HCT116 (cell line): Measurements from ENCODE around the gene SGPP2. TPM values are rescaled to one million over a fixed set of nuclear protein-coding genes. Genes with fewer than 3 reads are reported as not detected.

Source experiments
- ATAC-seq: fragments of 200-7000 bp; cut with Tn5 transposase; 2 replicates; pipeline ENCODE4 v1.9.1; 2020; ENCODE audit warnings: mild to moderate bottlenecking, moderate library complexity
- BruUV-seq: library from RNA; stranded (reverse); fragments of 400-500 nt; replicated peaks from 2 replicates; lab custom pipeline; 2021; lab: Mats Ljungman, UMichigan
- CTCF ChIA-PET: fragments of 300-600 bp; sonication (Branson Sonifier 250); formaldehyde crosslinking; loops from one replicate; lab custom pipeline; 2021; ENCODE audit warnings: antibody characterized with exemption; lab: Charles Lee
- POLR2A ChIA-PET: fragments of 300-600, 350-600 bp; sonication (Branson Sonifier 250); formaldehyde crosslinking; loops from one replicate; lab custom pipeline; 2021; ENCODE audit warnings: antibody characterized with exemption; lab: Charles Lee
- RAD21 ChIA-PET, 2 experiments: fragments of 300-600 bp; sonication (Branson Sonifier 250); formaldehyde crosslinking; loops; one replicate each; lab custom pipeline; 2023; ENCODE audit warnings: low total read pairs in 2 of 2; ENCODE audit not compliant: uncharacterized antibody in 2 of 2, unreplicated experiment in 2 of 2, low non-redundant PET in 1 of 2; lab: Charles Lee
- DNase-seq: peaks from one replicate; pipeline ENCODE4 v3.0.0-alpha.2; 2010; ENCODE audit warnings: low read depth, low spot score
- H2AFZ ChIP-seq: fragments of 200-600 bp; shearing (Covaris generic), sonication (generic); 2 replicates; pipeline ENCODE4 v1.6.1; 2017; ENCODE audit warnings: low read depth, mixed run types, mixed read lengths, antibody characterized with exemption, low read length; ENCODE audit not compliant: poor library complexity, severe bottlenecking
- H3K27ac ChIP-seq: 2 replicates; pipeline ENCODE4 v1.5.1; 2012; ENCODE audit warnings: low read depth, low read length
- H3K27me3 ChIP-seq: fragments of 200-600 bp; sonication (generic); 2 replicates; pipeline ENCODE4 v1.6.1; 2016; ENCODE audit warnings: mixed run types, low read length, mixed read lengths; ENCODE audit not compliant: insufficient read depth
- H3K36me3 ChIP-seq, 2 experiments: fragments of 200-500 bp in 1 of 2; fragments of 200-600 bp in 1 of 2; sonication (Bioruptor generic) in 1 of 2; sonication (generic) in 1 of 2; 2 replicates each; pipeline versions ENCODE4 v1.5.1 to v1.6.1; 2014 to 2016; ENCODE audit warnings: low read length in 2 of 2, inconsistent platforms in 1 of 2, mixed read lengths in 1 of 2, mixed run types in 1 of 2; ENCODE audit not compliant: insufficient read depth in 2 of 2, control insufficient read depth in 1 of 2
- H3K4me1 ChIP-seq, 2 experiments: fragments of 200-600 bp in 1 of 2; sonication (generic) in 1 of 2; 2 replicates each; pipeline versions ENCODE4 v1.5.1 to v1.6.1; 2012 to 2017; ENCODE audit warnings: low read length in 2 of 2, inconsistent platforms in 1 of 2, mild to moderate bottlenecking in 1 of 2, mixed read lengths in 1 of 2, mixed run types in 1 of 2, moderate library complexity in 1 of 2; ENCODE audit not compliant: insufficient read depth in 2 of 2, control insufficient read depth in 1 of 2
- H3K4me2 ChIP-seq: fragments of 200-600 bp; sonication (generic); 2 replicates; pipeline ENCODE4 v1.6.1; 2017; ENCODE audit warnings: mixed run types, low read length, mixed read lengths
- H3K4me3 ChIP-seq, 2 experiments: fragments of 200-600 bp in 1 of 2; sonication (generic) in 1 of 2; replicated peaks in 1 of 2; 2 replicates each; pipeline ENCODE4 v1.5.1; 2011 to 2016; ENCODE audit warnings: low read length in 2 of 2, control low read depth in 1 of 2, low read depth in 1 of 2, mild to moderate bottlenecking in 1 of 2, mixed read lengths in 1 of 2, mixed run types in 1 of 2
- H3K79me2 ChIP-seq: fragments of 200-600 bp; sonication (generic); 2 replicates; pipeline ENCODE4 v1.6.1; 2017; ENCODE audit warnings: mild to moderate bottlenecking, mixed run types, low read length, moderate library complexity, mixed read lengths; ENCODE audit not compliant: insufficient read depth
- H3K9ac ChIP-seq: fragments of 200-600 bp; sonication (generic); 2 replicates; pipeline ENCODE4 v1.6.1; 2016; ENCODE audit warnings: low read length, mixed read lengths
- H3K9me2 ChIP-seq: fragments of 200-600 bp; sonication (generic), shearing (Covaris generic); 2 replicates; pipeline ENCODE4 v1.6.1; 2017; ENCODE audit warnings: mixed run types, mild to moderate bottlenecking, moderate library complexity; ENCODE audit not compliant: insufficient read depth
- H3K9me3 ChIP-seq, 2 experiments: fragments of 200-500 bp in 1 of 2; fragments of 200-600 bp in 1 of 2; sonication (Bioruptor generic) in 1 of 2; sonication (generic) in 1 of 2; 2 replicates each; pipeline ENCODE4 v1.6.1; 2014 to 2017; ENCODE audit warnings: low read length in 2 of 2, mixed read lengths in 2 of 2, inconsistent platforms in 1 of 2, low read depth in 1 of 2, mild to moderate bottlenecking in 1 of 2, mixed run types in 1 of 2, moderate library complexity in 1 of 2; ENCODE audit not compliant: control insufficient read depth in 1 of 2, insufficient read depth in 1 of 2
- H4K20me1 ChIP-seq: fragments of 200-600 bp; sonication (generic), shearing (Covaris generic); 2 replicates; pipeline ENCODE4 v1.6.1; 2017; ENCODE audit warnings: mixed run types, mild to moderate bottlenecking, moderate library complexity; ENCODE audit not compliant: insufficient read depth
- EGR1 ChIP-seq: IDR thresholded peaks from 2 replicates; pipeline ENCODE4 v1.6.1; 2012; ENCODE audit warnings: low read depth
- EZH2phosphoT487 ChIP-seq: fragments of 200-600 bp; IDR thresholded peaks from 2 replicates; pipeline ENCODE4 v1.6.1; 2018; ENCODE audit warnings: antibody characterized with exemption, borderline replicate concordance
- JUND ChIP-seq: IDR thresholded peaks from 2 replicates; pipeline ENCODE4 v1.6.1; 2012
- POLR2AphosphoS5 ChIP-seq: IDR thresholded peaks from 2 replicates; pipeline ENCODE4 v1.6.1; 2011; ENCODE audit warnings: mild to moderate bottlenecking, low read depth, low read length, moderate library complexity
- SIN3A ChIP-seq: IDR thresholded peaks from 2 replicates; pipeline ENCODE4 v1.6.1; 2012; ENCODE audit warnings: low read depth
- TCF7L2 ChIP-seq: IDR thresholded peaks from 2 replicates; pipeline ENCODE4 v1.7.0; 2011; ENCODE audit warnings: borderline replicate concordance, inconsistent platforms; ENCODE audit not compliant: insufficient read depth, insufficient read length; ENCODE audit errors: extremely low read depth
- YY1 ChIP-seq: IDR thresholded peaks from 2 replicates; pipeline ENCODE4 v1.6.1; 2011; ENCODE audit warnings: low read length, low read depth, moderate library complexity, mild to moderate bottlenecking; ENCODE audit not compliant: insufficient replicate concordance; ENCODE audit errors: extremely low read depth
- intact Hi-C: fragments of 100-400 bp; cut with micrococcal nuclease; formaldehyde crosslinking; loops from 2 replicates; pipeline ENCODE4 v1.10.0; 2022
- total RNA-seq: library from RNA; stranded (reverse); gene quantifications from one replicate; pipeline ENCODE4 v1.2.1, GENCODE V29; 2021; ENCODE audit not compliant: unreplicated experiment
- TF ChIP-seq, protein P1 (sequence below), 3 experiments: fragments of 200-600 bp in 1 of 3; sonication (generic) in 1 of 3; IDR thresholded peaks in 2 of 3; conservative IDR thresholded peaks in 1 of 3; 2 replicates each; pipeline ENCODE4 v1.5.1; 2012 to 2017; ENCODE audit warnings: low read depth in 2 of 3, low read length in 2 of 3, antibody characterized with exemption in 1 of 3, borderline replicate concordance in 1 of 3, control low read depth in 1 of 3, mild to moderate bottlenecking in 1 of 3, mixed read lengths in 1 of 3, mixed run types in 1 of 3, moderate library complexity in 1 of 3; ENCODE audit not compliant: insufficient read depth in 1 of 3
- TF ChIP-seq, protein P2 (sequence below): IDR thresholded peaks from 2 replicates; pipeline ENCODE4 v1.6.1; 2012; ENCODE audit warnings: low read depth

SGPP2 gene
- total RNA-seq, 1 experiment from 2014 or later, result 1.6 TPM

DNA sequence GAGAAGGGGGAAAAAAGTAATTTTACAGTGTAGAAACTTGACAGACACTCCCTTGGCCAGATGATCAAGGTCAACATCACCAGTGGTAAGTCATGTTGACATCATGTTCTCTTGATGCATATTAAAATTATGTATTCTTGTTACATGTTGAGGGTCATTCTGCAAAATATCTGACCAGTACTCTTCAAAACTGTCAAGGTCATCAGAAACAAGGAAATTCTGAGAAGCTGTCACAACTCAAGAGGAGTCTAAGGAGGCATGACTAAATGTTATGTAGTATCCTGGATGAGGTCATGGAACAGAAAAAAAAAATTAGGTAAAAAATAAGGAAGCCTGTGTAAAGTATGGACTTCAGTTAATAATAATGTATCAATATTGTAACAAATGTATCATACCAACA is 6.3 kb downstream of the SGPP2 start:
- H4K20me1 ChIP-seq, result no peaks in the 10 kb centered on the region
- ChIA-PET RAD21 (no interaction called here), POLR2A (no interaction called here)

GRCh38 chr2:222431869-222432268 is 7.5 kb downstream of the SGPP2 start:
- ChIA-PET POLR2A (interaction anchor here (0.6 kb wide), 1 partner anchor 171 kb away, joined by 4 read pairs; no protein-coding TSS in a partner anchor), CTCF (no interaction called here), RAD21 (no interaction called here)
- no peak for ATAC-seq
- Histone ChIP-seq H3K36me3 (no peaks in the 10 kb centered on the region), H3K4me2 (no peak overlapping the region), H3K4me1 (no peaks in the 10 kb centered on the region; a peak in 1 of 4 replicates), H3K79me2 (no peaks in the 10 kb centered on the region), H4K20me1 (no peaks in the 10 kb centered on the region), H3K9me2 (no peaks in the 10 kb centered on the region), H2AFZ (no peak overlapping the region), H3K9me3 (no peaks in the 10 kb centered on the region), H3K27ac (no peak overlapping the region), H3K4me3 (no peak overlapping the region), H3K27me3 (no peaks in the 10 kb centered on the region), H3K9ac (no peak overlapping the region)
- BruUV-seq, result no TSS peak
- DNase-seq, result no peak
- intact Hi-C loops, result no loop called here
- TF ChIP-seq SIN3A, result no peak
- TF ChIP-seq EZH2phosphoT487, result no peak
- no peak for TF ChIP-seq YY1
- TF ChIP-seq EGR1, result no peak
- TF ChIP-seq, protein P1, sequence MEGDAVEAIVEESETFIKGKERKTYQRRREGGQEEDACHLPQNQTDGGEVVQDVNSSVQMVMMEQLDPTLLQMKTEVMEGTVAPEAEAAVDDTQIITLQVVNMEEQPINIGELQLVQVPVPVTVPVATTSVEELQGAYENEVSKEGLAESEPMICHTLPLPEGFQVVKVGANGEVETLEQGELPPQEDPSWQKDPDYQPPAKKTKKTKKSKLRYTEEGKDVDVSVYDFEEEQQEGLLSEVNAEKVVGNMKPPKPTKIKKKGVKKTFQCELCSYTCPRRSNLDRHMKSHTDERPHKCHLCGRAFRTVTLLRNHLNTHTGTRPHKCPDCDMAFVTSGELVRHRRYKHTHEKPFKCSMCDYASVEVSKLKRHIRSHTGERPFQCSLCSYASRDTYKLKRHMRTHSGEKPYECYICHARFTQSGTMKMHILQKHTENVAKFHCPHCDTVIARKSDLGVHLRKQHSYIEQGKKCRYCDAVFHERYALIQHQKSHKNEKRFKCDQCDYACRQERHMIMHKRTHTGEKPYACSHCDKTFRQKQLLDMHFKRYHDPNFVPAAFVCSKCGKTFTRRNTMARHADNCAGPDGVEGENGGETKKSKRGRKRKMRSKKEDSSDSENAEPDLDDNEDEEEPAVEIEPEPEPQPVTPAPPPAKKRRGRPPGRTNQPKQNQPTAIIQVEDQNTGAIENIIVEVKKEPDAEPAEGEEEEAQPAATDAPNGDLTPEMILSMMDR (IDR thresholded peaks at IDR 0.05 in 2 of 3, conservative IDR thresholded peaks at IDR 0.05 in 1 of 3; ENCODE audit: borderline replicate concordance in 1 of 3, insufficient read depth in 1 of 3, low read depth in 2 of 3, low read length in 2 of 3), result no peak
- TF ChIP-seq, protein P2, sequence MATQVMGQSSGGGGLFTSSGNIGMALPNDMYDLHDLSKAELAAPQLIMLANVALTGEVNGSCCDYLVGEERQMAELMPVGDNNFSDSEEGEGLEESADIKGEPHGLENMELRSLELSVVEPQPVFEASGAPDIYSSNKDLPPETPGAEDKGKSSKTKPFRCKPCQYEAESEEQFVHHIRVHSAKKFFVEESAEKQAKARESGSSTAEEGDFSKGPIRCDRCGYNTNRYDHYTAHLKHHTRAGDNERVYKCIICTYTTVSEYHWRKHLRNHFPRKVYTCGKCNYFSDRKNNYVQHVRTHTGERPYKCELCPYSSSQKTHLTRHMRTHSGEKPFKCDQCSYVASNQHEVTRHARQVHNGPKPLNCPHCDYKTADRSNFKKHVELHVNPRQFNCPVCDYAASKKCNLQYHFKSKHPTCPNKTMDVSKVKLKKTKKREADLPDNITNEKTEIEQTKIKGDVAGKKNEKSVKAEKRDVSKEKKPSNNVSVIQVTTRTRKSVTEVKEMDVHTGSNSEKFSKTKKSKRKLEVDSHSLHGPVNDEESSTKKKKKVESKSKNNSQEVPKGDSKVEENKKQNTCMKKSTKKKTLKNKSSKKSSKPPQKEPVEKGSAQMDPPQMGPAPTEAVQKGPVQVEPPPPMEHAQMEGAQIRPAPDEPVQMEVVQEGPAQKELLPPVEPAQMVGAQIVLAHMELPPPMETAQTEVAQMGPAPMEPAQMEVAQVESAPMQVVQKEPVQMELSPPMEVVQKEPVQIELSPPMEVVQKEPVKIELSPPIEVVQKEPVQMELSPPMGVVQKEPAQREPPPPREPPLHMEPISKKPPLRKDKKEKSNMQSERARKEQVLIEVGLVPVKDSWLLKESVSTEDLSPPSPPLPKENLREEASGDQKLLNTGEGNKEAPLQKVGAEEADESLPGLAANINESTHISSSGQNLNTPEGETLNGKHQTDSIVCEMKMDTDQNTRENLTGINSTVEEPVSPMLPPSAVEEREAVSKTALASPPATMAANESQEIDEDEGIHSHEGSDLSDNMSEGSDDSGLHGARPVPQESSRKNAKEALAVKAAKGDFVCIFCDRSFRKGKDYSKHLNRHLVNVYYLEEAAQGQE, result no peak
- TF ChIP-seq JUND, result no peak
- no peak for TF ChIP-seq POLR2AphosphoS5

More for the DNA sequence above, 6.3 kb downstream of the SGPP2 start:
- Histone ChIP-seq H2AFZ (no peak overlapping the region), H3K9me2 (no peaks in the 10 kb centered on the region), H3K4me1 (no peaks in the 10 kb centered on the region; a peak in 1 of 4 replicates), H3K9me3 (no peaks in the 10 kb centered on the region), H3K4me3 (no peak overlapping the region), H3K4me2 (no peak overlapping the region), H3K27ac (no peak overlapping the region), H3K9ac (no peak overlapping the region), H3K36me3 (no peaks in the 10 kb centered on the region), H3K27me3 (no peaks in the 10 kb centered on the region), H3K79me2 (no peaks in the 10 kb centered on the region)
- BruUV-seq, result no TSS peak
- no peak for ATAC-seq
- no peak for TF ChIP-seq EGR1
- TF ChIP-seq, protein P1 (IDR thresholded peaks at IDR 0.05 in 2 of 3, conservative IDR thresholded peaks at IDR 0.05 in 1 of 3; ENCODE audit: borderline replicate concordance in 1 of 3, insufficient read depth in 1 of 3, low read depth in 2 of 3, low read length in 2 of 3), result no peak
- TF ChIP-seq TCF7L2, result no peak
- intact Hi-C loops, result no loop called here
- CTCF ChIA-PET, result no interaction called here
- no peak for DNase-seq
